Cerebellar nuclear complex (tissue), 1 donor: Measurements from ENCODE around the gene NEAT1.
A peak's percentile ranks its signal among the peaks of the same experiment; 100 is the strongest.
"Not testable (repeated sequence)": the region's sequence is repeated elsewhere in the genome, so short reads cannot be mapped to it uniquely, and the experiment has no call there.

Source experiments
- DNase-seq, 2 experiments: peaks; one replicate each; lab custom pipeline; 2025; lab: John Stamatoyannopoulos, UW

NEAT1 gene

GRCh38 chr11:65448418-65449105 is 26.0 kb downstream of the NEAT1 start:
- no peak for DNase-seq

GRCh38 chr11:65451301-65451700 is 28.7 kb downstream of the NEAT1 start:
- not testable (repeated sequence) for DNase-seq

- DNase-seq: not testable (repeated sequence)
Observed at GRCh38 chr11:65452259-65452658, 29.7 kb downstream of the NEAT1 start.

GRCh38 chr11:65452806-65453490 is 30.4 kb downstream of the NEAT1 start:
- no peak for DNase-seq

GRCh38 chr11:65454311-65454695 is 31.7 kb downstream of the NEAT1 start:
- no peak for DNase-seq

GRCh38 chr11:65454696-65455456 is 32.3 kb downstream of the NEAT1 start:
- DNase-seq: peak; percentile 52 to 71

GRCh38 chr11:65456418-65456817 is 33.8 kb downstream of the NEAT1 start:
- DNase-seq: no peak

- no peak for DNase-seq
Observed at GRCh38 chr11:65459552-65459951, 37.0 kb downstream of the NEAT1 start.

GRCh38 chr11:65465471-65465870 is 42.9 kb downstream of the NEAT1 start:
- not testable (repeated sequence) for DNase-seq

- not testable (repeated sequence) for DNase-seq
Observed at GRCh38 chr11:65467306-65467705, 44.7 kb downstream of the NEAT1 start.

- no peak for DNase-seq
Observed at GRCh38 chr11:65468874-65469333, 46.3 kb downstream of the NEAT1 start.

GRCh38 chr11:65470433-65471049 is 47.9 kb downstream of the NEAT1 start:
- DNase-seq: no peak

- peak in 1 of 2 experiments; percentile 21 for DNase-seq
Observed at GRCh38 chr11:65471447-65471891, 48.9 kb downstream of the NEAT1 start.

- DNase-seq: not testable (repeated sequence)
Observed at GRCh38 chr11:65472588-65473277, 50.1 kb downstream of the NEAT1 start.

- DNase-seq: no peak
Observed at GRCh38 chr11:65473278-65473860, 50.8 kb downstream of the NEAT1 start.

GRCh38 chr11:65474864-65475263 is 52.3 kb downstream of the NEAT1 start:
- no peak for DNase-seq

- no peak for DNase-seq
Observed at GRCh38 chr11:65476632-65477148, 54.1 kb downstream of the NEAT1 start.

- DNase-seq: peak; percentile 59 to 82
Observed at GRCh38 chr11:65477149-65477965, 54.8 kb downstream of the NEAT1 start.

- DNase-seq: no peak
Observed at GRCh38 chr11:65478388-65479183, 56.0 kb downstream of the NEAT1 start.
